HG03354 (cell line): ENCODE results near the gene GPRC5A.

Experiments
- ATAC-seq: cut with Tn5 transposase; IDR thresholded peaks from one replicate; pipeline ENCODE4 v1.9.1; 2021; ENCODE audit warnings: mild to moderate bottlenecking; ENCODE audit not compliant: unreplicated experiment, poor library complexity, severe bottlenecking

The GPRC5A gene

GRCh38 chr12:12908252-12908651 lies 16.9 kb downstream of the GPRC5A start:
- ATAC-seq, result no peak

GRCh38 chr12:12908711-12909110 lies 17.3 kb downstream of the GPRC5A start:
- no peak for ATAC-seq

GRCh38 chr12:12909228-12909994 lies 18.0 kb downstream of the GPRC5A start:
- no peak for ATAC-seq

- ATAC-seq, result no peak
Measured at GRCh38 chr12:12909995-12910420, 18.6 kb downstream of the GPRC5A start.

- no peak for ATAC-seq
Measured at GRCh38 chr12:12912711-12913110, 21.3 kb downstream of the GPRC5A start.

- ATAC-seq, result no peak
Measured at GRCh38 chr12:12915656-12916055, 24.3 kb downstream of the GPRC5A start.

- peak; percentile 94 for ATAC-seq
Measured at GRCh38 chr12:12916135-12916944, 25.0 kb downstream of the GPRC5A start.

- ATAC-seq, result no peak
Measured at GRCh38 chr12:12917517-12917916, 26.2 kb downstream of the GPRC5A start.

GRCh38 chr12:12918781-12919389 lies 27.5 kb downstream of the GPRC5A start:
- ATAC-seq, result no peak

GRCh38 chr12:12919666-12920435 lies 28.5 kb downstream of the GPRC5A start:
- no peak for ATAC-seq

- ATAC-seq, result no peak
Measured at GRCh38 chr12:12922191-12922616, 30.8 kb downstream of the GPRC5A start.

GRCh38 chr12:12922978-12923377 lies 31.6 kb downstream of the GPRC5A start:
- no peak for ATAC-seq

GRCh38 chr12:12924169-12924568 lies 32.8 kb downstream of the GPRC5A start:
- no peak for ATAC-seq

- ATAC-seq, result no peak
Measured at GRCh38 chr12:12925388-12925787, 34.0 kb downstream of the GPRC5A start.

- no peak for ATAC-seq
Measured at GRCh38 chr12:12926571-12927071, 35.3 kb downstream of the GPRC5A start.

GRCh38 chr12:12927211-12928079 lies 36.1 kb downstream of the GPRC5A start:
- ATAC-seq, result no peak

GRCh38 chr12:12929696-12930095 lies 38.3 kb downstream of the GPRC5A start:
- ATAC-seq, result no peak

GRCh38 chr12:12930633-12931219 lies 39.4 kb downstream of the GPRC5A start:
- ATAC-seq, result no peak
